ENCODE results near the gene SMIM27.

GRCh38 chr9:32502464-32502863 is 49.7 kb upstream of the SMIM27 start:
- TF ChIP-seq CTCF (IDR thresholded peaks at IDR 0.05; ENCODE audit: insufficient read depth, low read length, poor library complexity, severe bottlenecking) (no peak), EZH2phosphoT487 (conservative IDR thresholded peaks at IDR 0.05; ENCODE audit: low read length) (no peak)
